Right lobe of liver (tissue), 6 donors: ENCODE measurements around the gene PODXL2. TPM values are rescaled to one million over a fixed set of nuclear protein-coding genes. Genes with fewer than 3 reads are reported as not detected.

Experiments
- ATAC-seq, 4 donors: fragments of 200-7000 bp; cut with Tn5 transposase; one replicate each; pipeline ENCODE4 v1.9.1; 2020; ENCODE audit warnings: mild to moderate bottlenecking in 4 of 4, moderate library complexity in 4 of 4
- DNase-seq, 3 donors: peaks; one replicate each; pipeline ENCODE4 v3.0.0-alpha.2; 2020
- H3K27ac ChIP-seq, 3 donors: fragments of 200-600 bp; one replicate each; pipeline ENCODE4 v1.8.0; 2022
- H3K27me3 ChIP-seq, 2 donors: fragments of 200-600 bp; one replicate each; pipeline ENCODE4 v1.8.0; 2022
- H3K36me3 ChIP-seq, 4 donors: fragments of 200-600 bp; sonication (generic) in 1 of 4; one replicate each; pipeline versions ENCODE4 v1.5.1 to v1.8.0; 2017 to 2022; ENCODE audit warnings: control low read depth in 1 of 4
- H3K4me1 ChIP-seq, 4 donors: fragments of 200-600 bp; sonication (generic) in 1 of 4; one replicate each; pipeline versions ENCODE4 v1.5.1 to v1.8.0; 2017 to 2022; ENCODE audit warnings: control low read depth in 1 of 4
- H3K4me3 ChIP-seq, 3 donors: fragments of 200-600 bp; one replicate each; pipeline ENCODE4 v1.8.0; 2022
- H3K9me3 ChIP-seq, 4 donors: fragments of 200-600 bp; sonication (generic) in 1 of 4; one replicate each; pipeline versions ENCODE4 v1.5.1 to v1.8.0; 2017 to 2022; ENCODE audit warnings: control low read depth in 1 of 4
- POLR2A ChIP-seq: fragments of 450-650 bp; IDR thresholded peaks from one replicate; pipeline ENCODE4 v1.6.1; 2017; ENCODE audit warnings: antibody characterized with exemption, mild to moderate bottlenecking
- WGBS: methylation state at CpG from one replicate; pipeline ENCODE4 v1.1.6; 2018; ENCODE audit warnings: low coverage, low lambda C conversion rate; ENCODE audit not compliant: insufficient coverage; ENCODE audit errors: missing lambda C conversion rate; 5-methylcytosine and 5-hydroxymethylcytosine counted together
- intact Hi-C, 2 donors: fragments of 100-400 bp; cut with DNase I; formaldehyde crosslinking; loops; one replicate each; pipeline versions ENCODE4 v1.11.2 to v1.14.1; 2022
- total RNA-seq, 6 experiments: library from RNA; depleted of rRNA in 2 of 6; stranded (reverse); fragments of >200 nt in 2 of 6; fragmentation: NEBNext Ultra II Directional in 3 of 6; extraction: Animal tissue kit (Norgen Biotek cat#: 25700) in 3 of 6; gene quantifications; one replicate each; pipeline versions ENCODE4 v1.1.0 to v1.2.4, GENCODE V29; 2016 to 2023
- TF ChIP-seq, protein P1 (sequence below), 4 donors: fragments of 200-600 bp in 3 of 4; fragments of 450-650 bp in 1 of 4; IDR thresholded peaks; one replicate each; pipeline versions ENCODE4 v1.5.1 to v1.8.0; 2016 to 2022; ENCODE audit warnings: antibody characterized with exemption in 4 of 4, mild to moderate bottlenecking in 2 of 4
- donor health status: DM: no; HTN: yes; CAD: no.
- donor health status: DM: no; HTN: no; CAD: no.
- donor health status: DM: no; HTN: no; CAD: no.
- donor health status: DM: no; HTN: yes; CAD: no.
- donor health status: DM: no; HTN: yes; CAD: no.

The PODXL2 gene
- total RNA-seq, 6 experiments from 2014 or later = 0.19 to 1.6 (median 0.63) TPM

- H3K4me3 ChIP-seq = no peak overlapping the region
- no peaks in the 10 kb centered on the region for H3K27me3 ChIP-seq
- no peak for TF ChIP-seq POLR2A
- TF ChIP-seq, protein P1, sequence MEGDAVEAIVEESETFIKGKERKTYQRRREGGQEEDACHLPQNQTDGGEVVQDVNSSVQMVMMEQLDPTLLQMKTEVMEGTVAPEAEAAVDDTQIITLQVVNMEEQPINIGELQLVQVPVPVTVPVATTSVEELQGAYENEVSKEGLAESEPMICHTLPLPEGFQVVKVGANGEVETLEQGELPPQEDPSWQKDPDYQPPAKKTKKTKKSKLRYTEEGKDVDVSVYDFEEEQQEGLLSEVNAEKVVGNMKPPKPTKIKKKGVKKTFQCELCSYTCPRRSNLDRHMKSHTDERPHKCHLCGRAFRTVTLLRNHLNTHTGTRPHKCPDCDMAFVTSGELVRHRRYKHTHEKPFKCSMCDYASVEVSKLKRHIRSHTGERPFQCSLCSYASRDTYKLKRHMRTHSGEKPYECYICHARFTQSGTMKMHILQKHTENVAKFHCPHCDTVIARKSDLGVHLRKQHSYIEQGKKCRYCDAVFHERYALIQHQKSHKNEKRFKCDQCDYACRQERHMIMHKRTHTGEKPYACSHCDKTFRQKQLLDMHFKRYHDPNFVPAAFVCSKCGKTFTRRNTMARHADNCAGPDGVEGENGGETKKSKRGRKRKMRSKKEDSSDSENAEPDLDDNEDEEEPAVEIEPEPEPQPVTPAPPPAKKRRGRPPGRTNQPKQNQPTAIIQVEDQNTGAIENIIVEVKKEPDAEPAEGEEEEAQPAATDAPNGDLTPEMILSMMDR (IDR thresholded peaks at IDR 0.05) = no peak
- intact Hi-C loops = no loop called here
- 89% methylated on average over 7 of the region's 8 CpGs for WGBS
- no peaks in the 10 kb centered on the region for H3K4me1 ChIP-seq
- no peak for DNase-seq
- no peak overlapping the region for H3K27ac ChIP-seq
- H3K36me3 ChIP-seq = no peaks in the 10 kb centered on the region
- ATAC-seq = no peak
- no peaks in the 10 kb centered on the region for H3K9me3 ChIP-seq
Measured at GRCh38 chr3:127622772-127623576, 6.0 kb upstream of the PODXL2 start.

DNA sequence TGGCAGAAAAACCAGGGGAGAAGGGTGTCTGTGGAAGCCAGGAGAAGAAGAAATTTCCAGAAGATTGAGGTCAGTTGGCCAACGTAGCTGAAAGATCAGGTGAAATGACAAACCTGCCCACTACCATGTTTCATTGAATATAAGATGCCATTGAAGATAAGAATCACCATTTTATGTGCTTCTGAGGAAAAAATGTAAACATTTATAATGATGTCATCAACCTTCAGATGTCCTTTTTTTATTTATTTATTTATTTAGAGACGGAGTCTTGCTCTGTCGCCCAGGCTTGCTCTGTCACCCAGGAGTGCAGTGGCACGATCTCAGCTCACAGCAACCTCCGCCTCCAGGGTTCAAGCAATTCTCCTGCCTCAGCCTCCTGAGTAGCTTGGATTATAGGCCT, 4.9 kb upstream of the PODXL2 start:
- no peak for ATAC-seq
- WGBS = 95% methylated on average over 5 of the region's 5 CpGs
- no peaks in the 10 kb centered on the region for H3K4me1 ChIP-seq
- no peak for DNase-seq
- no peak overlapping the region for H3K4me3 ChIP-seq
- H3K27ac ChIP-seq = no peak overlapping the region
- intact Hi-C loops = no loop called here
- TF ChIP-seq, protein P1 (IDR thresholded peaks at IDR 0.05) = no peak
- no peak for TF ChIP-seq POLR2A
- H3K27me3 ChIP-seq = no peaks in the 10 kb centered on the region
- no peaks in the 10 kb centered on the region for H3K9me3 ChIP-seq
- H3K36me3 ChIP-seq = no peaks in the 10 kb centered on the region

GRCh38 chr3:127625821-127626220, 3.2 kb upstream of the PODXL2 start:
- Histone ChIP-seq H3K4me1 (peaks cover 0 to 6% (median 0%) of the 10 kb centered on the region in 4 donors), H3K27me3 (no peaks in the 10 kb centered on the region), H3K27ac (no peak overlapping the region), H3K9me3 (no peaks in the 10 kb centered on the region), H3K36me3 (no peaks in the 10 kb centered on the region), H3K4me3 (no peak overlapping the region)
- WGBS = 57% methylated on average over 2 of the region's 2 CpGs
- intact Hi-C loops = no loop called here
- TF ChIP-seq POLR2A = no peak
- TF ChIP-seq, protein P1 (IDR thresholded peaks at IDR 0.05) = no peak
- no peak for DNase-seq
- ATAC-seq = no peak

DNA sequence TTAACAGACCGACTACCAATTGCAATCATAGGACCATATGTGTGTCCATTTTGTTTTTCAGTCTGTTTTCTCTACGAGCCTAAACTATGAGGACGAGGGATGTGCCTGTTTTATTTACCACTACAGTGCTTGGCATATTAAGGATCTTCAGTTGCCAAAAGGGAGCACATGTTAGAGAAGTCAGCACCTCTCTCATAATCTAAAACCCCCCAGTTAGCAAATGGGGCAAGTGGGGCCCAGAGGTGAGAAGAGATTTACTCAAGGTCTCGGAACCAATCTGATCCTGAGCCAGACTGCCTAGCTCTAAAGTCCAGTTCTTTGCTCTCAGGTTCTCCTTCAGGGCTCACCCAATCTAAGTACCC, 578 bp upstream of the PODXL2 start:
- Histone ChIP-seq H3K27ac (no peak overlapping the region), H3K27me3 (no peaks in the 10 kb centered on the region), H3K4me1 (peaks cover 0 to 6% (median 0%) of the 10 kb centered on the region in 4 donors), H3K4me3 (no peak overlapping the region), H3K9me3 (no peaks in the 10 kb centered on the region), H3K36me3 (no peaks in the 10 kb centered on the region)
- 66% methylated on average over 3 of the region's 4 CpGs for WGBS
- intact Hi-C loops = no loop called here
- TF ChIP-seq POLR2A = no peak
- TF ChIP-seq, protein P1 (IDR thresholded peaks at IDR 0.05) = no peak
- ATAC-seq (no peak), DNase-seq (no peak)
